Calu3 (cell line): ENCODE results near the gene TSHR. TPM values are rescaled to one million over a fixed set of nuclear protein-coding genes. Genes with fewer than 3 reads are reported as not detected.
"Not testable (repeated sequence)": the region's sequence is repeated elsewhere in the genome, so short reads cannot be mapped to it uniquely, and the experiment has no call there.

Experiments used
- BruUV-seq: library from RNA; stranded (reverse); fragments of 400-500 nt; replicated peaks from 2 replicates; lab custom pipeline; 2021; lab: Mats Ljungman, UMichigan
- CTCF ChIA-PET: fragments of 300-600 bp; sonication (Branson Sonifier 250); formaldehyde crosslinking; loops from one replicate; lab custom pipeline; 2022; ENCODE audit warnings: antibody characterized with exemption; lab: Charles Lee
- DNase-seq: peaks from one replicate; pipeline ENCODE4 v3.0.0; 2022
- H3K27ac Mint-ChIP-seq: one replicate; pipeline ENCODE4 v1.8.0; 2022; ENCODE audit warnings: mixed read lengths; ENCODE audit not compliant: unreplicated experiment
- H3K27me3 Mint-ChIP-seq: one replicate; pipeline ENCODE4 v1.8.0; 2022; ENCODE audit warnings: mixed read lengths; ENCODE audit not compliant: unreplicated experiment
- H3K36me3 Mint-ChIP-seq: one replicate; pipeline ENCODE4 v1.8.0; 2022; ENCODE audit warnings: mild to moderate bottlenecking, moderate library complexity, mixed read lengths; ENCODE audit not compliant: insufficient read depth, unreplicated experiment
- H3K4me1 Mint-ChIP-seq: one replicate; pipeline ENCODE4 v1.8.0; 2022; ENCODE audit warnings: mild to moderate bottlenecking, low read depth, mixed read lengths; ENCODE audit not compliant: unreplicated experiment
- H3K4me3 Mint-ChIP-seq: one replicate; pipeline ENCODE4 v1.8.0; 2022; ENCODE audit warnings: mild to moderate bottlenecking, low read depth, moderate library complexity, mixed read lengths; ENCODE audit not compliant: unreplicated experiment
- H3K9me3 Mint-ChIP-seq: one replicate; pipeline ENCODE4 v1.8.0; 2022; ENCODE audit warnings: low read depth, mixed read lengths; ENCODE audit not compliant: unreplicated experiment
- intact Hi-C: fragments of 100-400 bp; cut with micrococcal nuclease; formaldehyde crosslinking; loops from one replicate; pipeline ENCODE4 v1.10.0; 2022; ENCODE audit not compliant: unreplicated experiment
- total RNA-seq: library from RNA; stranded (reverse); gene quantifications from 2 replicates; pipeline ENCODE4 v1.2.3, GENCODE V29; 2022
- TF ChIP-seq, protein P1 (sequence below): fragments of 200-600 bp; IDR thresholded peaks from one replicate; pipeline ENCODE4 v1.8.0; 2022; ENCODE audit warnings: antibody characterized with exemption; ENCODE audit not compliant: unreplicated experiment

Gene TSHR
- total RNA-seq, 1 experiment from 2014 or later, result not detected

DNA sequence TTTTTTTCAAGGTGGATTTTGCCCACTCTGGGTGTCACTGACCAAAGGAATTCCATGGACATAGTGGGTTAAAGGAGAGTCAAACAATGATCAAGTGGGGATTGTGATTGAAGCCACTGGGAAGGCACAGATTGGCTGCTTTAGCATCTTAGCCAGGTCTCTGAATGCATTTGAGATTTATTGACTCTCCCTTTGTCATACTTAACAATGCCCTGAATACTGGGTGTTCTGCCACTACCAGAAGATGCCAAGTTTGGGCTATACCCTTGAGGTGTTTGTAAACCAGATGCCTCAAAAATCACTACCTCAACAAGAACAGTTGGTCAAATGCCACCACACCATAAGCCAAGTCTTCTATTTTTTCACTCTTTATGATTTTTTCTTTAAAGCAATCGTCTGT, 150.5 kb downstream of the TSHR start:
- Mint-ChIP-seq H3K27me3 (peaks cover 13% of the 10 kb centered on the region), H3K9me3 (no peaks in the 10 kb centered on the region), H3K36me3 (no peaks in the 10 kb centered on the region), H3K4me3 (no peak overlapping the region), H3K4me1 (no peaks in the 10 kb centered on the region), H3K27ac (no peak overlapping the region)
- CTCF ChIA-PET, result no interaction called here
- BruUV-seq, result no TSS peak
- TF ChIP-seq, protein P1, sequence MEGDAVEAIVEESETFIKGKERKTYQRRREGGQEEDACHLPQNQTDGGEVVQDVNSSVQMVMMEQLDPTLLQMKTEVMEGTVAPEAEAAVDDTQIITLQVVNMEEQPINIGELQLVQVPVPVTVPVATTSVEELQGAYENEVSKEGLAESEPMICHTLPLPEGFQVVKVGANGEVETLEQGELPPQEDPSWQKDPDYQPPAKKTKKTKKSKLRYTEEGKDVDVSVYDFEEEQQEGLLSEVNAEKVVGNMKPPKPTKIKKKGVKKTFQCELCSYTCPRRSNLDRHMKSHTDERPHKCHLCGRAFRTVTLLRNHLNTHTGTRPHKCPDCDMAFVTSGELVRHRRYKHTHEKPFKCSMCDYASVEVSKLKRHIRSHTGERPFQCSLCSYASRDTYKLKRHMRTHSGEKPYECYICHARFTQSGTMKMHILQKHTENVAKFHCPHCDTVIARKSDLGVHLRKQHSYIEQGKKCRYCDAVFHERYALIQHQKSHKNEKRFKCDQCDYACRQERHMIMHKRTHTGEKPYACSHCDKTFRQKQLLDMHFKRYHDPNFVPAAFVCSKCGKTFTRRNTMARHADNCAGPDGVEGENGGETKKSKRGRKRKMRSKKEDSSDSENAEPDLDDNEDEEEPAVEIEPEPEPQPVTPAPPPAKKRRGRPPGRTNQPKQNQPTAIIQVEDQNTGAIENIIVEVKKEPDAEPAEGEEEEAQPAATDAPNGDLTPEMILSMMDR, result no peak
- intact Hi-C loops, result no loop called here
- no peak for DNase-seq

DNA sequence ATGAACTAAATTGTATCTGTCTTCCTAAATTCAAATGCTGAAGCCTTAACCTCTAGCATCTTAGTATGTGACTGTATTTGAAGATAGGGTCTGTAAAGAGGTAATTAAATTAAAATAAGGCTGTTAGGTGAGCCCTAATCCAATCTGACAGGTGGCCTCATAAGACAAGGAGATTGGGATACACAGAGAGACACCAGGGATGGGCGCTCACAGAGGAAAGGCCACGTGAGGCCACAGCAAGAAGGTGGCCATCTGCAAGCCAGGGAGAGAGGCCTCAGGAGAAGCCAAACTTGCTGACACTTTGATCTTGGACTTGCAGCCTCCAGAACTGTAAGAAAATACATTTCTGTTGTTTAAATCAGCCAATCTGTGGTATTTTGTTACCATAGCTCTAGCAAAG, 154.8 kb downstream of the TSHR start:
- TF ChIP-seq, protein P1, result no peak
- intact Hi-C loops, result no loop called here
- BruUV-seq, result no TSS peak
- no peak overlapping the region for H3K4me3 Mint-ChIP-seq
- peaks cover under 1% of the 10 kb centered on the region for H3K27me3 Mint-ChIP-seq
- DNase-seq, result no peak
- H3K27ac Mint-ChIP-seq, result no peak overlapping the region
- CTCF ChIA-PET, result no interaction called here
- H3K4me1 Mint-ChIP-seq, result no peaks in the 10 kb centered on the region
- no peaks in the 10 kb centered on the region for H3K9me3 Mint-ChIP-seq
- H3K36me3 Mint-ChIP-seq, result no peaks in the 10 kb centered on the region

DNA sequence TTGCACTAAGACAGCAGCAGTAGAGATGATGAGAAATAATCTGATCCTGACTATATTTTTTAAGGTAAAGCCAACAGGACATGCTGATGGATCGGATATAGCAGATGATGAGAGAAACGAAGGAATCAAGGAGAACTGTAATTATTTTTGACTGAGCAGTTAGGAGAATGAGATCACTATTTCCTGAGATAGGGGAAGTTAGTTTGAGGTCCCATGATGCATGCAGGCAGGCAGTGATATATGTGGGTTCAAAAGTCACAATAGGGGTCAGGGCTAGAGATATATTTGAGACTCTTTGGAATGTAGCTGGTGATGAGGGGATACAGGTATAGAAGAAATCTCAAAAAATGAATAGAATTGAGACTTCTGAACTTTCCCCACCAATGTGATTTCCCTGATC, 157.8 kb downstream of the TSHR start:
- CTCF ChIA-PET, result no interaction called here
- Mint-ChIP-seq H3K27ac (no peak overlapping the region), H3K9me3 (no peaks in the 10 kb centered on the region), H3K36me3 (no peaks in the 10 kb centered on the region), H3K4me1 (no peaks in the 10 kb centered on the region), H3K27me3 (no peaks in the 10 kb centered on the region), H3K4me3 (no peak overlapping the region)
- no TSS peak for BruUV-seq
- intact Hi-C loops, result no loop called here
- TF ChIP-seq, protein P1, result no peak
- DNase-seq, result no peak

DNA sequence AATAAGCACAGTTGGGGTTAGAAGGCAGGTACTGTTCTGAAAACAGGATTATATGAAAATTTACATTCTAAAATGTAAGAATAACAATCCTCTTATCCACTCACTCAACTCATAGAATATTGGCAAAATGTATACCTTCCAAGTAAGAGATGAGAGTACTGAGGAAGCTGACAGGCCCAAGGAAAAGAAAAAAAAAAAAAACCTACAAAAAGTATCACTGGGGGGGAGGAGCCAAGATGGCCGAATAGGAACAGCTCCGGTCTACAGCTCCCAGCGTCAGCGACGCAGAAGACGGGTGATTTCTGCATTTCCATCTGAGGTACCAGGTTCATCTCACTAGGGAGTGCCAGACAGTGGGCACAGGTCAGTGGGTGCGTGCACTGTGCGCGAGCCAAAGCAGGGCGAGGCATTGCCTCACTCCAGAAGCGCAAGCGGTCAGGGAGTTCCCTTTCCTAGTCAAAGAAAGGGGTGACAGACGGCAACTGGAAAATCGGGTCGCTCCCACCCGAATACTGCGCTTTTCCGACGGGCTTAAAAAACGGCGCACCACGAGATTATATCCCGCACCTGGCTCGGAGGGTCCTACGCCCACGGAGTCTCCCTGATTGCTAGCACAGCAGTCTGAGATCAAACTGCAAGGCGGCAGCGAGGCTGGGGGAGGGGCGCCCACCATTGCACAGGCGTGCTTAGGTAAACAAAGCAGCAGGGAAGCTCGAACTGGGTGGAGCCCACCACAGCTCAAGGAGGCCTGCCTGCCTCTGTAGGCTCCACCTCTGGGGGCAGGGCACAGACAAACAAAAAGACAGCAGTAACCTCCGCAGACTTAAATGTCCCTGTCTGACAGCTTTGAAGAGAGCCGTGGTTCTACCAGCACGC, 158.8 kb downstream of the TSHR start:
- H3K4me3 Mint-ChIP-seq, intact Hi-C loops, H3K4me1 Mint-ChIP-seq: not testable (repeated sequence)

DNA sequence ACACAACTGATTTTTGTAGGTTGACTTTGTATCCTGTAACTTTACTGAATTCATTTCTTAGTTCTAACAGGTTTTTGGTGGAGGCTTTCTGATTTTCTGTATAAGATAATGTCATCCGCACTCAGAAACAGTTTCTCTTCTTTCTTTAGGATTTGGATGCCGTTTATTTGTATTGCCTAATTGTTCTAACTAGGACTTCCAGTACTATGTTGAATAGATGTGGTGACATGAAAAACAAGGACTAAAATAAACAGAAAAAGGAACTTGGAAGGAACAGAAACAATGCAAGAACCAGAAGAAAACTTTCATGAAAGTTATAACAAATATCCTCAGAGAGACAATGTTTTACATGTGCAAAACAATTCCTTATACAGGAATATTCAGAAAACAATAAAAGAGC, 165.1 kb downstream of the TSHR start:
- no peak for DNase-seq
- Mint-ChIP-seq H3K27ac (no peak overlapping the region), H3K4me1 (no peaks in the 10 kb centered on the region), H3K36me3 (no peaks in the 10 kb centered on the region), H3K9me3 (peaks cover 3% of the 10 kb centered on the region), H3K27me3 (peaks cover 6% of the 10 kb centered on the region), H3K4me3 (no peak overlapping the region)
- TF ChIP-seq, protein P1, result no peak
- intact Hi-C loops, result no loop called here
- no TSS peak for BruUV-seq
- CTCF ChIA-PET, result no interaction called here

More for the DNA sequence above, 158.8 kb downstream of the TSHR start:
- BruUV-seq, CTCF ChIA-PET, H3K36me3 Mint-ChIP-seq, H3K9me3 Mint-ChIP-seq, H3K27me3 Mint-ChIP-seq, DNase-seq, H3K27ac Mint-ChIP-seq: not testable (repeated sequence)
